OCI-LY7 (cell line): ENCODE measurements around the gene KCMF1. TPM values are rescaled to one million over a fixed set of nuclear protein-coding genes. Genes with fewer than 3 reads are reported as not detected.

Experiments
- BruUV-seq: library from RNA; stranded (reverse); fragments of 400-500 nt; replicated peaks from 2 replicates; lab custom pipeline; 2021; lab: Mats Ljungman, UMichigan
- CTCF ChIA-PET: fragments of 300-600 bp; sonication (Branson Sonifier 250); formaldehyde crosslinking; loops from one replicate; lab custom pipeline; 2022; ENCODE audit warnings: antibody characterized with exemption; ENCODE audit not compliant: unreplicated experiment; lab: Charles Lee
- POLR2A ChIA-PET: fragments of 300-600 bp; sonication (Branson Sonifier 250); formaldehyde crosslinking; loops from one replicate; lab custom pipeline; 2022; ENCODE audit warnings: antibody characterized with exemption; lab: Charles Lee
- DNase-seq: peaks from one replicate; pipeline ENCODE4 v3.0.0-alpha.2; 2015; ENCODE audit warnings: low spot score
- H2AFZ ChIP-seq: fragments of 200-600 bp; sonication (generic), shearing (Covaris generic); 2 replicates; pipeline ENCODE4 v1.6.1; 2014; ENCODE audit warnings: mild to moderate bottlenecking, antibody characterized with exemption, low read length, moderate library complexity
- H3K27ac ChIP-seq: fragments of 200-600 bp; sonication (generic); 2 replicates; pipeline ENCODE4 v1.5.1; 2014; ENCODE audit warnings: mixed run types, low read depth, mild to moderate bottlenecking, moderate library complexity, low read length, inconsistent platforms; ENCODE audit not compliant: poor library complexity, severe bottlenecking
- H3K36me3 ChIP-seq: fragments of 200-600 bp; sonication (generic); 2 replicates; pipeline ENCODE4 v1.6.1; 2014; ENCODE audit warnings: mild to moderate bottlenecking, antibody characterized with exemption, low read length, moderate library complexity, mixed read lengths; ENCODE audit not compliant: insufficient read depth
- H3K4me1 ChIP-seq: fragments of 200-600 bp; sonication (generic); 2 replicates; pipeline ENCODE4 v1.5.1; 2014; ENCODE audit warnings: mild to moderate bottlenecking, low read length; ENCODE audit not compliant: insufficient read depth, poor library complexity, severe bottlenecking
- H3K4me2 ChIP-seq: fragments of 200-600 bp; sonication (generic); 2 replicates; pipeline ENCODE4 v1.6.1; 2014; ENCODE audit warnings: mild to moderate bottlenecking, low read length
- H3K4me3 ChIP-seq: fragments of 200-600 bp; sonication (generic); 2 replicates; pipeline ENCODE4 v1.5.1; 2014; ENCODE audit warnings: mild to moderate bottlenecking, low read depth, low read length; ENCODE audit not compliant: poor library complexity, severe bottlenecking
- H3K79me2 ChIP-seq: fragments of 200-600 bp; sonication (generic); 2 replicates; pipeline ENCODE4 v1.6.1; 2016; ENCODE audit warnings: low read depth, mild to moderate bottlenecking, low read length, moderate library complexity, mixed read lengths; ENCODE audit not compliant: insufficient read depth
- H3K9me2 ChIP-seq: fragments of 200-600 bp; sonication (generic); 2 replicates; pipeline ENCODE4 v1.6.1; 2016; ENCODE audit warnings: mild to moderate bottlenecking, low read length, mixed read lengths; ENCODE audit not compliant: insufficient read depth
- H3K9me3 ChIP-seq: fragments of 200-600 bp; sonication (generic); 2 replicates; pipeline ENCODE4 v1.6.1; 2014; ENCODE audit warnings: mild to moderate bottlenecking, mixed run types, low read length, mixed read lengths
- H4K20me1 ChIP-seq: fragments of 200-600 bp; sonication (generic); 2 replicates; pipeline ENCODE4 v1.6.1; 2014; ENCODE audit warnings: mild to moderate bottlenecking, antibody characterized with exemption, low read length, moderate library complexity, mixed read lengths; ENCODE audit not compliant: insufficient read depth
- CTCF ChIP-seq: fragments of 200-600 bp; sonication (generic); conservative IDR thresholded peaks from 2 replicates; pipeline ENCODE4 v1.5.1; 2014; ENCODE audit warnings: mild to moderate bottlenecking, antibody characterized with exemption, low read length, moderate library complexity, mixed read lengths
- EZH2phosphoT487 ChIP-seq: fragments of 200-600 bp; sonication (generic); IDR thresholded peaks from 2 replicates; pipeline ENCODE4 v1.6.1; 2018; ENCODE audit warnings: low read depth, borderline replicate concordance, mild to moderate bottlenecking, mixed run types, antibody characterized with exemption, low read length, moderate library complexity, mixed read lengths
- intact Hi-C: fragments of 100-400 bp; cut with micrococcal nuclease; formaldehyde crosslinking; loops from one replicate; pipeline ENCODE4 v1.10.0; 2022; ENCODE audit not compliant: unreplicated experiment
- total RNA-seq, 2 experiments: library from RNA; depleted of rRNA in 1 of 2; stranded (reverse); fragments of >200 nt in 1 of 2; shearing (Covaris generic) in 1 of 2; gene quantifications; 2 replicates each; pipeline ENCODE4 v1.2.3, GENCODE V29; 2014 to 2022

The KCMF1 gene
- total RNA-seq, 2 experiments from 2014 or later: 42.2 to 95.1 TPM

- ChIA-PET POLR2A (interaction anchor here (1.0 kb wide), 1 partner anchor 10 kb away, joined by 7 read pairs; no protein-coding TSS in a partner anchor), CTCF (interaction anchor here (0.7 kb wide), 1 partner anchor 13 kb away, joined by 3 read pairs; no protein-coding TSS in a partner anchor)
- H3K9me3 ChIP-seq: no peaks in the 10 kb centered on the region
- H2AFZ ChIP-seq: no peak overlapping the region
- no peaks in the 10 kb centered on the region for H3K79me2 ChIP-seq
- no peak for TF ChIP-seq EZH2phosphoT487
- no peak for TF ChIP-seq CTCF
- H3K4me2 ChIP-seq: no peak overlapping the region
- no peak overlapping the region for H3K4me3 ChIP-seq
- no peaks in the 10 kb centered on the region for H4K20me1 ChIP-seq
- H3K4me1 ChIP-seq: no peaks in the 10 kb centered on the region
- peaks cover 4% of the 10 kb centered on the region for H3K36me3 ChIP-seq
- DNase-seq: no peak
- no peaks in the 10 kb centered on the region for H3K9me2 ChIP-seq
- BruUV-seq: no TSS peak
- no peak overlapping the region for H3K27ac ChIP-seq
- intact Hi-C loops: no loop called here
These were observed 14.3 kb upstream of the KCMF1 start for GRCh38 chr2:84956334-84957297.

- Histone ChIP-seq H3K27ac (no peak overlapping the region), H3K36me3 (peaks cover 15% of the 10 kb centered on the region), H3K4me1 (no peaks in the 10 kb centered on the region), H4K20me1 (no peaks in the 10 kb centered on the region), H2AFZ (no peak overlapping the region), H3K9me2 (no peaks in the 10 kb centered on the region), H3K9me3 (no peaks in the 10 kb centered on the region), H3K4me3 (no peak overlapping the region), H3K79me2 (no peaks in the 10 kb centered on the region), H3K4me2 (no peak overlapping the region)
- DNase-seq: no peak
- intact Hi-C loops: no loop called here
- TF ChIP-seq CTCF: no peak
- no peak for TF ChIP-seq EZH2phosphoT487
- POLR2A ChIA-PET: interaction anchor here (0.6 to 0.8 kb wide), 2 partner anchors 12 to 50 kb away, joined by 4 to 5 read pairs; no protein-coding TSS in a partner anchor
- CTCF ChIA-PET: interaction anchor here (1.0 kb wide), 1 partner anchor 31 kb away, joined by 3 read pairs; no protein-coding TSS in a partner anchor
- BruUV-seq: no TSS peak
These were observed 13.2 kb upstream of the KCMF1 start for GRCh38 chr2:84957771-84958134.
